NCI-H748 (cell line): Measurements from ENCODE around the gene DDX31.
A peak's percentile ranks its signal among the peaks of the same experiment; 100 is the strongest.

ENCODE experiments used
- DNase-seq: peaks from one replicate; lab custom pipeline; 2025; ENCODE audit not compliant: unreplicated experiment; lab: John Stamatoyannopoulos, UW

The DDX31 gene

DNA sequence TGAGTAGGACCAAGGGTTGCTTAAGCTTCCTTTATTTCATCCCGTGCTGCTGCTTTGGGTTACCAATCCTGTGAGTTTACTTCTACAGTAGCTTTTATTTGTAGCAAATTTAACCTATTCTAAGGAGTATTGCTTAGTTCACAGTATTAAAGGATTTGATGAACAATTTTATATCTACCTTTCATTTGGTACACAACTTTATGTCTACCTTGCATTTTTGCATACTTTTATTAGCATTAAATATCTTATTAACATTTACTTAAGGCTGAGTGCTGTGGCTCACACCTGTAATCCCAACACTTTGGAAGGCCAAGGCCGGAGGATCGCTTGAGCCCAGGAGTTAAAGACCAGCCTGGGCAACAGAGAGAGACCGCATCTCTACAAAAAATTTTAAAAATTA is 4.7 kb upstream of the DDX31 start:
- no peak for DNase-seq

GRCh38 chr9:132673355-132673754 is 3.6 kb upstream of the DDX31 start:
- peak; percentile 51 for DNase-seq

DNA sequence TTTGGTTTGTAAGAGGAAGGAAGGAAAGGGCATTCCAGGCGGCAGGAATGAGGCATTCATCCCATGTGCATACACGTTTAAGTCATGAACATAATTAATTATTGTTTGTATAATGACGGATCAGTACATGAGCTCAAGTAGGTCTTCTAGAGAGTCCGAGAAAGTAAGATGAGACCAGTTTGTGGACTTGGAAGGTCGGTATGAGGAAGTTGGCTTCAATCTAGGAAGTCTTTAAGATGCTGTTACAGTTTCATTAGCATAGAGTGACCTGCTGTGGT is 2.6 kb upstream of the DDX31 start:
- no peak for DNase-seq

DNA sequence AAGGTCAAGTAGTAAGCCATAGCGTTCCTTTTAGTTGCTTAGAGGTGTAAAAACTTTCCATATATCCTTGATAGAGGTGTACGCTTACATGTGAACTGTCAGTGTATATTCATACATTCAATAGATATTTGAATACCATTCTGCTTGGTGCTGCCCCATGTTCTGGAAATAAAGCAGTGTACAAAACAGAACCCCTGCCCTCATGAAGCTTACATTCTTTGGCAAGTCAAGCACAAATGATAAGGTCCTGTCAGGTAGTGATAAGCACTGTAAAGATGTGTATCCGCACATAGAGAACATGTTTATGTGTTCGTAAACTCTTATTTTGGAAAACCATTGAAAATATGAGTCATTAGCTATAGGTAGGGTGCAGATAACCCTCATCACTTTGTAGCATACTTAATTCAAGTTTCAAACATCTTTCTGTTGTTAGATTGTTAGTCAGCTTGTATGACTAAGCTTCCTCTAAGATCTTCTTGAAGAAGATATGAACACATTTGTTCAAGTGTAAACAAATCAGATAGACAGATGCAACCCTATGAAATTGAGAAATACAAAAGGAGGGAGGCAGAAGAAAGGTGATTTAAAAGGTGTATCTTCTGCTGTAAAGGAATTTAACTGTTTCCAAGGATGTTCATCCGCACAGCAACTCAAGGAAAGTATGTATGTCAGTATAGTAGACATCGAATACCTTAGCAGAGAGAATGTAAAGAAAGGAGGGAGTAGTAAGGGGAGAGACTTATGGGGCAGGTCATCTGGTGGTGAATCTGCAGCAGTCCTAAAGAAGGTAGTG is 2.0 kb upstream of the DDX31 start:
- DNase-seq, result no peak

DNA sequence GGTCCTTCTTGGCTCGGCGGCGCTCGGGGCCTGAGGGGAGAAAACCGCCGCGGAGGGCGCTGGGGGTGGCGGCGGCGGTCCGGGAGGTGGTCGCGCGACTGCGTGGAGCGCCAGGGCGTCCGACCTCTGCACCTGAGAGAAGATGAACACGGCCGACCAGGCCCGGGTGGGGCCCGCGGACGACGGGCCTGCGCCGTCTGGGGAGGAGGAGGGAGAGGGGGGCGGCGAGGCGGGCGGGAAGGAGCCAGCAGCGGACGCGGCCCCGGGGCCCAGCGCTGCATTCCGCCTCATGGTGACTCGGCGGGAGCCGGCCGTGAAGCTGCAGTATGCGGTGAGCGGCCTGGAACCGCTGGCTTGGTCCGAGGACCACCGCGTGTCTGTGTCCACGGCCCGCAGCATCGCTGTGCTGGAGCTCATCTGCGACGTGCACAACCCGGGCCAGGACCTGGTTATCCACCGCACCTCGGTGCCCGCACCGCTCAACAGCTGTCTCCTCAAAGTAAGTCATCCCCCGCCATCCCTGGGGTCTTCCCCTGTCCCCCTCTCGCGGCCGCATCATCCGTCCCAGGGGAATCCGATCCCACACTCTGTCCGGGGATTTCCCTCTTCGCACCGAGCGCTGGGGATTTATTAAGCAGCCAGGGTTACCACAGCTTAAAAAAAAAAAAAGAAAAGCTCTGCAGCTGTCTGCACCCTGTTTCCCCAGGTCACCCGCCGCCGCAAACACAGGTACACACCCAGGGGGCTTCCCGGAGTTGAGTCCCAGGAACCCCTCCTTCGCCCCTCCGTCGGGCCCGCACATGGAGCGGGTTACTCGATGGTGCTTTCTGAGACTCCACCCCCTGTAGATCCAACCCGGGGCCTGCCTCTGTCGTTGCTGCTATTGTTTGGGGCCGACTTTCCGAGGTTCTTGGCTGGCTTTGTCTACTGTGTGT is 941 bp upstream of the DDX31 start, which contains the start of gene GTF3C4:
Gene GTF3C4 (plus strand): TSS at position 8 of the 935 bp plus-strand sequence. CDS start 135 bp downstream, at position 143.
- peak; percentile 61 for DNase-seq

- no peak for DNase-seq
Measured at GRCh38 chr9:132669319-132669697, 475 bp downstream of the DDX31 start.

DNA sequence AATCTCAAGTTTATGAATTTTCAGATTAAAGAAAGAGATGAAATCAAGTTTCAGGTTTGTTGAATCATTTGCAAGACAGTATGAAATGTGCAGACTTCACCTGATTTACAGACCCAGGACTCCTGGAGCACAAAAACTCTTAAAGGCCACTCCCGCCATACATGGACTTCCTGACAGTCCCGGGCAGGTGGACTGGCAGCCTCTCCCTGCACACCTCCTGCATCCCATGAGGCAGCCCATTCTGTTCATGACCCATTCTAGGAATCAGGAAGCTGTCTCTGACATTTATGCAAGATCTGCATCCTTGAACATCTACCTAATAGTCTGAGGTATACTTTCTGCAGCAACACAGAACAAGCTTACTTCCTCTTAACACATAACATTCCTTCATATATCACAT is 5.9 kb downstream of the DDX31 start:
- DNase-seq, result no peak

GRCh38 chr9:132663117-132663516 is 6.7 kb downstream of the DDX31 start:
- DNase-seq, result no peak

DNA sequence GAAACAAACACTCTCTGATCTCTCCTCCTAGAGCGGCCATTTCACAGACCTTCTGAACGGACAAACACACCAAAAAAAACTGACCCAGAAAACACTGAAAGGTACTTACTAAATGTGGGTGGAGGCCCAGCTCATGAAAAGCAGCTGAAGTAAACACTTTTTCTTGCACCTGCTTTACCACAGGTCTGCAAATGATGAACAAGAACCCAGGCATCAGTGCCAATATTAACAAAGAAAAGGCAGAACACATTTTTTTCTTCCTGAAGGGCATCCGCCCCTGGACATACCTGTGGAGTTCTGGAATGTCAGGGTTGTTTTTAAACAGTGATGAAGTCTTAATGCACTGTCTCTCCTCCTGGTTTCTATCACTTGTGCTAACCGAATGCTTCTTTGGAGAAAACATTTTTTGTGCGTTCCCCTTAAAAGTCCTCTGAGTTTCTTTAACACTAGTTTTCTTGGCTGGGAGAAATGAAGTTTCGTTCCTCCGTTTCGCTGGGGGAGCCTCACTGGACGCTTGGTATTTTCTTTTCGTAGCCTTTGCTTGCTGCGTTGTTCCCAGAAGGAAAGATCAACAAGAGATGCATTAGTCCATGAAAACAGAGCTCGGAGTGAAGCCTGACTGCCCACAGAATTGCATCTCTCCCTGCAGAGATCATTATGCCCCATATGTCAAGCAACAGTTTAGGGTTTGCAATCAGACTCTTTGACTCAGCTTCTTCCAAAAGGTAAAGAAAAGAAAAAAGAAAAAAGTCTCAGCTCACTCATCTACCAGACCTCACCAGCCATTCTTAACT is 7.4 kb downstream of the DDX31 start:
- no peak for DNase-seq

DNA sequence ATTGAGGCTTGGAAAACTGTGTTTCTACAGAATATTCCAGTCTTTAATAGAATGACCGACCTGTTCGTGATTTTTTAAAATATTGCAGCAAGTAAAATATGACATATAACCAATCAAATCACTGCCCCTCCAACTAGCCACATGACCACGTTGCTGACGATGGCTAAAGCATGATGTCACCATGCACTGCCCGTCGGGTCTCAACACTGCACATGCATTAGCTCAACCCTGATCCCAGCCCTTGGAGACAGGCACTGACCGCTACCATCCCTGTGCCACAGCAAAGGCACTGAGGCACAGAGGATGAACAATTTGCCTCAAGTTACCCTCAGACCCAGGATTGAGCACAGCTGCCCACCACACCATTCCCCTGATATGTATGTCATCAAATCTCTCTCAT is 13.5 kb downstream of the DDX31 start:
- no peak for DNase-seq

GRCh38 chr9:132651259-132651658 is 18.5 kb downstream of the DDX31 start:
- DNase-seq, result peak; percentile 12

DNA sequence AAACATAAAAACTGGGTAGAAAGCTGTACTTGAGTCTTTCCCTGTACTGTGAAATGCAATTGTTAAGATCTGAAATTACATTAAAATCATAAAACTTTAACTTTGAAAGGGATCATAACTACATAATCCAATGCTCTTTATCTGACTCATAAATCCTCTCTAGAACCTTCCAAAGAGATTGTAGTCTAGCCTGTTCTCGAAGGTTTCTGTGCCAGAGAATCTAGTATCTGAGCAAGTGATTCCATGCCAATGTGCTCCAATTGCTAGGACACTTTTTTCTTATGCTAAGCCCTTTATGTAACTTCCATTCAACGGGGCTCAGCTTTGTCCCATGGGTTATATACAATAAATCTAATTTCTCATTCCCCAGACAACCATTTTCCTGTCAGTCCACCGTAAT is 21.1 kb downstream of the DDX31 start:
- no peak for DNase-seq

DNA sequence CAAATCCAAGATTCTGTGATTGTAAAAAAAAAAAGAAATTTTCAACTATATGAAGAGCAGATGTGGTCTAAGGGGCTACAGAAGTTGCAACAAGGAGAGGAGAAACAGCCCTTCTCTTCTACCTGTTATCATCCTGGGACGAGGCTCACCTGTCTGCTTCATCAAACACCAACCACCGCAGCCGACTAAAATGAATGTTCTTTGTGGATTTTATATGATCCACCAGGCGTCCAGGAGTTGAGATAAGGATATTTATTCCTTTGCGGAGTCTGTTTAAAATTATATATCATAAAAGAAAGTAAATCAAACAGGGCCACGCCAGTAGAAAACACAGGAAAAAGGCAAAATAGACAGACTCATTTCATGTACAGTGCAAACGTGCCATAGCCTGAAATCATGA is 21.5 kb downstream of the DDX31 start:
- no peak for DNase-seq

DNA sequence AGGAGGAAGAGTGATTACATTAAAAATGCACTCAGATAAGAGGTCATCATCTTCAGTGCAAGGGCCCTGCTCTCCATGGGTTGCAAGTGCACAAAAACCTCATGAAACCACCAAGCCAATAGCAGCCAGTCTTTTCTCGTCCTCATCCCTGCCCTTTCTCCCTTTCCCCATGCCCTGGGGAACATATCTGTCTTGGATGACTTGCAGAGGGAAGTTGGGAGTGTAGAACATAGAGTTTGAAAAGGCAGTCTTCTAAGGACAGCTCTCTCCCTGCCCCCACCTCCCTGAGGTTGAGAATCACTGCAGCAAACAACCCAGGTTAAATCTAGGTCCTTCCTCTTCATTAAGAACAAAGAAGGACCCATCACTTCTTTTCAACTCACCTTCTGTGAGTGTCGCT is 22.0 kb downstream of the DDX31 start:
- DNase-seq, result no peak

DNA sequence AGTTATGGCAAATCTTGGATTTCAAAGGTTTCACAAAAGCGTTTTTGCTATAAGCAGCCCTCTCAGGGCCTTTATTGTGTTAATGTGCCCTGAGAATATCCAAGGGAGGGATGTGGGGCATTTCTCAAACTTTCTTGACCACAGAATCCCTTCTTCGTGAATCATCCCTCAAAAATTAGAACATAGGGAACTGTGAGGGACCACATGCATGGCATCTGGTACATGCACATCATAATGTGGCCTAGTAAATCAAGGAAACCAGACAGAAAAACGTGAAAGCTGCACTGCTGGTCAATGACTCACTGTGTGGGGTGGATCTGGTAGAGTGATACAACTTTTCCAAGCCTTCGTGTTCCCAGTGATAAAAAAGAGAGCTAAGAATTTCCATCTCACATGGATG is 22.4 kb downstream of the DDX31 start:
- no peak for DNase-seq

GRCh38 chr9:132646726-132647125 is 23.1 kb downstream of the DDX31 start:
- DNase-seq, result no peak

DNA sequence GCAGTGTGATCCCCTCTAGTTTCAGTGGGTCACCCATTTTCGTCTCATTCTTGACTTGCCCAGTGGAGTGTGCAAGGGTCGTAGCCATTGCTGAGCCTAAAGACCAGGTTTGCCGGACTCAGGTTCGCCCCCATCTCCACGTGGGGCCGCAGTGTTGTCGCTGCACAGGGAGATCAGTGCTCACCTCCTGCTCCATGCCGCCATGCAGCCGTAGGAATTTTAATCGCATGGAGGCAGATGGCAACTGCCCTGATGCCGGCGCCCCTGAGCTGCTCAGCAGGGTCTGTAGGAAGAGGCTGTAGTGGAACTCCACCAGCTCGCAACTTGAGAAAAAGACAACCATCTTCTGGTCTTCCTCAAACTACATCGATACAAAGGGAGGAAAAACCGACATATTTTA is 24.1 kb downstream of the DDX31 start:
- DNase-seq, result no peak

DNA sequence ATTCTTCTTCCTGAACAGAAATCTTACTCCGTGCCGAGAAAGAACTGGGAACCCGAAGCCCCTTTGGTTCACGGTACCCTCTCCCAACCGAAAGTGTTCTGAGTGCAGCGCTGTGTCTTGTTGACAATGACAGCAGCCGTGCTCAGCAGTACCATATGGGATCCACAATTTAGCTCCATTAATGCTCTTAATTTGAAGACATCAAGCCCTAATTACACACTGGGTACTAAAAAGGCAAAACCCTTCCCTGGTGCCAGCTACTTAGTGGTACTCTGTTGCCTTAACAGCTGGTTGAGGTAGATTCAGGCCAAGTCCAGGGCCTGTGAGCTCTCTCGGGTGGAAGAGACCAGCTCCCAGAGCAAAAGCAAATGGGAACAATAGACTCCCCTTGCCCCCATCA is 24.5 kb downstream of the DDX31 start:
- DNase-seq, result no peak

DNA sequence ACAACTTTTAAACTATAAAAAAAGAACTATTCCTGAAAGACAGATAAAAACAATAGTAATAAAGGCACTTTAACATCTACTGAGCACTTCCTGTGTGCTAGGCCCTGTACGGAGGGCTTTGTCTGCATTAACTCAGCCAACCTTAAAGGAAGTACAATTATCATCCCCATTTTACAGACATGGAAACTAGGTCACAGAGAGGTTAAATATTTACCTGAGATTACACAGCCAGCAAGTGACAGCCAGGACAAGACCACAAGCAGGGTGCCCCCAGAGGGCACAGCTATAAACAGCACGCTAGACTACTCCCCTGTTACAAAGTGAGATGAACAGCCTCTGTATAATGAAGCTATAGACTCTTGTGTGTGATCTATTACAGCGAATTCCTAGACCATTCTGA is 25.5 kb downstream of the DDX31 start:
- no peak for DNase-seq

GRCh38 chr9:132641216-132641615 is 28.6 kb downstream of the DDX31 start:
- no peak for DNase-seq

DNA sequence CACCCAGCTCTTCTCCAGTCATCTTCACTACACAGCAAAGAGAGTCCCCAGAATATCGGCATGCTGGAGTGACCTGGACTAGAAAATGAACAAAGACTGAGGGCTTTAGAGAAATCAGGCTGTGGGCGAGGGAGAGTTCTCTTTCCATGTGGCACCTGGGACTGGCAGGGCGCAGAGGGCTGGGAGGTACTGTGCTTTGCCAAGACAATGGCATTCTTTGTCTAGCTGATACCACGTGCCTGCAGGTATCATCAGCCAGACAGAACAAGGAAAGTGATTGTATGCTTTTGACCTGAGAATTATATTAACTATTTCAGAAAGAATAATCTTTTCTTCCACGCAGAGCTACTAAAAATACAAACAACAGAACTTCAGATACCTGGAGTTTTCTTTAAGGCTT is 30.5 kb downstream of the DDX31 start:
- DNase-seq, result no peak

DNA sequence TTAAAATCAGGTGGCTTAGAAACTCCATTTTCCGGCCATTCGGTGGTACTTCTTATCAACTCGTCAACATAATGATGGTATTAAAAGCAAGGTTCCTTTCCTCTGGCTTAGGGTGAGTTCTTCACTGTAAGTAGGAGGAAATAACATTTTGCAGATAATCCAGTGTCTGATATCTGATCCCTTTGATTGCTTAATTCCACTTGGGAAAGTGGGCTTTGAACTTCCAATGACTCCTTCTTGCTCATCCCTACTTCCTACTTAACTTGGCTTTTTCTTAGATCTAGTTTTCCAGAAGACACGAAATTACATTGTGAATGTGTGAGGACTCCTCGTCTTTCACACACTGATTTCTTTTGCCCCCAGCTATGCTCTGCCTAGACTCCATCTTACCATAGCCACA is 31.5 kb downstream of the DDX31 start:
- DNase-seq, result no peak
